H9 (cell line): ENCODE measurements around the gene PPARA. TPM values are rescaled to one million over a fixed set of nuclear protein-coding genes. Genes with fewer than 3 reads are reported as not detected.

ENCODE experiments used
- DNase-seq: peaks from one replicate; pipeline ENCODE4 v3.0.0-alpha.2; 2017
- H2AFZ ChIP-seq: one replicate; pipeline ENCODE4 v1.6.1; 2013; ENCODE audit warnings: mild to moderate bottlenecking, low read length, control low read depth, moderate library complexity
- H2AK5ac ChIP-seq: 2 replicates; pipeline ENCODE4 v1.6.1; 2013; ENCODE audit warnings: low read length, control low read depth, mixed read lengths; ENCODE audit not compliant: insufficient read length
- H2BK120ac ChIP-seq: one replicate; pipeline ENCODE4 v1.6.1; 2013; ENCODE audit warnings: low read depth, mild to moderate bottlenecking, low read length, control low read depth, inconsistent platforms; ENCODE audit not compliant: poor library complexity, severe bottlenecking
- H2BK12ac ChIP-seq: 2 replicates; pipeline ENCODE4 v1.6.1; 2013; ENCODE audit warnings: low read length, control low read depth, mixed read lengths, low read depth; ENCODE audit not compliant: insufficient read length
- H2BK15ac ChIP-seq: 2 replicates; pipeline ENCODE4 v1.6.1; 2013; ENCODE audit warnings: low read depth, low read length, control low read depth
- H2BK20ac ChIP-seq: one replicate; pipeline ENCODE4 v1.6.1; 2013; ENCODE audit warnings: low read depth, mild to moderate bottlenecking, low read length, control low read depth, inconsistent platforms; ENCODE audit not compliant: poor library complexity, severe bottlenecking
- H2BK5ac ChIP-seq: 2 replicates; pipeline ENCODE4 v1.6.1; 2013; ENCODE audit warnings: low read length, control low read depth, mixed read lengths; ENCODE audit not compliant: insufficient read length
- H3K14ac ChIP-seq: 2 replicates; pipeline ENCODE4 v1.6.1; 2013; ENCODE audit warnings: low read length, control low read depth; ENCODE audit not compliant: insufficient read depth
- H3K18ac ChIP-seq: 2 replicates; pipeline ENCODE4 v1.6.1; 2013; ENCODE audit warnings: low read depth, mild to moderate bottlenecking, mixed read lengths, low read length, control low read depth; ENCODE audit not compliant: insufficient read length
- H3K23ac ChIP-seq: 2 replicates; pipeline ENCODE4 v1.6.1; 2013; ENCODE audit warnings: low read length, control low read depth, mixed read lengths, low read depth; ENCODE audit not compliant: insufficient read length
- H3K23me2 ChIP-seq: 2 replicates; pipeline ENCODE4 v1.6.1; 2013; ENCODE audit warnings: low read depth, mild to moderate bottlenecking, mixed read lengths, low read length, control low read depth; ENCODE audit not compliant: insufficient read length, poor library complexity, severe bottlenecking
- H3K27ac ChIP-seq: 2 replicates; pipeline ENCODE4 v1.5.1; 2013; ENCODE audit warnings: low read length, control low read depth, mixed read lengths, low read depth; ENCODE audit not compliant: insufficient read length
- H3K27me3 ChIP-seq: 2 replicates; pipeline ENCODE4 v1.6.1; 2013; ENCODE audit warnings: low read length, control low read depth, inconsistent platforms; ENCODE audit not compliant: insufficient read depth
- H3K4ac ChIP-seq: 2 replicates; pipeline ENCODE4 v1.6.1; 2013; ENCODE audit warnings: low read depth, mild to moderate bottlenecking, control low read depth, inconsistent platforms, low read length, moderate library complexity
- H3K4me1 ChIP-seq: 2 replicates; pipeline ENCODE4 v1.6.1; 2013; ENCODE audit warnings: low read length, control low read depth, inconsistent platforms; ENCODE audit not compliant: insufficient read depth
- H3K4me2 ChIP-seq: 2 replicates; pipeline ENCODE4 v1.6.1; 2013; ENCODE audit warnings: low read length, control low read depth, mixed read lengths; ENCODE audit not compliant: insufficient read length, insufficient read depth
- H3K56ac ChIP-seq: 2 replicates; pipeline ENCODE4 v1.6.1; 2013; ENCODE audit warnings: low read depth, mild to moderate bottlenecking, mixed read lengths, low read length, control low read depth; ENCODE audit not compliant: insufficient read length
- H3K79me1 ChIP-seq: 2 replicates; pipeline ENCODE4 v1.6.1; 2013; ENCODE audit warnings: low read depth, mild to moderate bottlenecking, moderate library complexity, low read length, control low read depth, inconsistent platforms; ENCODE audit not compliant: insufficient read depth, poor library complexity, severe bottlenecking
- H3K79me2 ChIP-seq: 2 replicates; pipeline ENCODE4 v1.6.1; 2013; ENCODE audit warnings: low read length, control low read depth, inconsistent platforms; ENCODE audit not compliant: insufficient read depth
- H3K9ac ChIP-seq: 2 replicates; pipeline ENCODE4 v1.6.1; 2013; ENCODE audit warnings: low read length, control low read depth, mixed read lengths; ENCODE audit not compliant: insufficient read length; ENCODE audit errors: extremely low read depth
- H3K9me3 ChIP-seq: one replicate; pipeline ENCODE4 v1.6.1; 2013; ENCODE audit warnings: low read depth, low read length, inconsistent platforms; ENCODE audit not compliant: control insufficient read depth
- H3T11ph ChIP-seq: one replicate; pipeline ENCODE4 v1.6.1; 2013; ENCODE audit warnings: mild to moderate bottlenecking, low read length, control low read depth, inconsistent platforms
- H4K20me1 ChIP-seq: one replicate; pipeline ENCODE4 v1.6.1; 2013; ENCODE audit not compliant: control insufficient read depth, insufficient read length, insufficient read depth
- H4K5ac ChIP-seq: 2 replicates; pipeline ENCODE4 v1.6.1; 2013; ENCODE audit warnings: low read depth, mild to moderate bottlenecking, mixed read lengths, low read length, control low read depth; ENCODE audit not compliant: insufficient read length
- H4K8ac ChIP-seq: replicated peaks from 2 replicates; pipeline ENCODE4 v1.6.1; 2013; ENCODE audit warnings: low read length, control low read depth, mixed read lengths, low read depth; ENCODE audit not compliant: insufficient read length
- H4K91ac ChIP-seq: 2 replicates; pipeline ENCODE4 v1.6.1; 2013; ENCODE audit warnings: low read depth, mild to moderate bottlenecking, moderate library complexity, mixed read lengths, low read length, control low read depth; ENCODE audit not compliant: insufficient read length
- H3K27ac Mint-ChIP-seq, 3 experiments: 2 replicates in 2 of 3; 3 replicates in 1 of 3; pipeline ENCODE4 v1.8.0; 2020 to 2021; ENCODE audit warnings: mixed read lengths in 3 of 3, mild to moderate bottlenecking in 1 of 3, moderate library complexity in 1 of 3
- H3K27me3 Mint-ChIP-seq: 2 replicates; pipeline ENCODE4 v1.8.0; 2021; ENCODE audit warnings: low read depth, mild to moderate bottlenecking, moderate library complexity, mixed read lengths
- H3K36me3 Mint-ChIP-seq, 3 experiments: 2 replicates in 2 of 3; 3 replicates in 1 of 3; pipeline ENCODE4 v1.8.0; 2020 to 2021; ENCODE audit warnings: low read depth in 3 of 3, mixed read lengths in 3 of 3; ENCODE audit not compliant: insufficient read depth in 1 of 3
- H3K4me1 Mint-ChIP-seq, 2 experiments: 2 replicates each; pipeline ENCODE4 v1.8.0; 2020; ENCODE audit warnings: mixed read lengths in 2 of 2
- H3K4me3 Mint-ChIP-seq, 2 experiments: 2 replicates in 1 of 2; 3 replicates in 1 of 2; pipeline ENCODE4 v1.8.0; 2020 to 2021; ENCODE audit warnings: mild to moderate bottlenecking in 2 of 2, mixed read lengths in 2 of 2, moderate library complexity in 1 of 2
- H3K9me3 Mint-ChIP-seq, 2 experiments: 2 replicates in 1 of 2; 3 replicates in 1 of 2; pipeline ENCODE4 v1.8.0; 2020; ENCODE audit warnings: mild to moderate bottlenecking in 2 of 2, mixed read lengths in 2 of 2, moderate library complexity in 1 of 2
- CTCF ChIP-seq: fragments of 200-600 bp; sonication (generic); conservative IDR thresholded peaks from 3 replicates; pipeline ENCODE4 v1.8.0; 2021; ENCODE audit warnings: antibody characterized with exemption, mild to moderate bottlenecking
- WGBS: extraction: QIAGEN DNeasy Blood & Tissue Kit; methylation state at CpG from one replicate; pipeline ENCODE4 v1.1.7; 2013; ENCODE audit warnings: missing lambda C conversion rate, low lambda C conversion rate, mixed read lengths; ENCODE audit not compliant: insufficient read length; ENCODE audit errors: extremely low coverage; 5-methylcytosine and 5-hydroxymethylcytosine counted together
- total RNA-seq: library from RNA; stranded (reverse); gene quantifications from 2 replicates; pipeline ENCODE4 v1.2.1, GENCODE V29; 2021

Gene PPARA
- total RNA-seq, 1 experiment from 2014 or later: 7.3 TPM

GRCh38 chr22:46140989-46141928 lies 9.1 kb upstream of the PPARA start:
- H3K27me3 Mint-ChIP-seq: peaks cover 17% of the 10 kb centered on the region
- H3K9me3 ChIP-seq: no peaks in the 10 kb centered on the region
- peak overlapping the region in 1 of 3 experiments; percentile 85; a peak in 1 of 7 replicates for H3K27ac Mint-ChIP-seq
- H2BK20ac ChIP-seq: no peak overlapping the region
- no peak overlapping the region for H2BK5ac ChIP-seq
- no peak overlapping the region for H3K27ac ChIP-seq
- no peaks in the 10 kb centered on the region for H3K27me3 ChIP-seq
- no peak overlapping the region for H3K4ac ChIP-seq
- TF ChIP-seq CTCF: no peak
- no peaks in the 10 kb centered on the region for H4K20me1 ChIP-seq
- H3T11ph ChIP-seq: no peak overlapping the region
- no peaks in the 10 kb centered on the region for H3K79me1 ChIP-seq
- H2BK15ac ChIP-seq: no peak overlapping the region
- no peak overlapping the region for H4K5ac ChIP-seq
- DNase-seq: no peak
- no peaks in the 10 kb centered on the region for H3K4me1 ChIP-seq
- no peak overlapping the region for H3K4me2 ChIP-seq
- H2BK12ac ChIP-seq: no peak overlapping the region
- H3K56ac ChIP-seq: no peak overlapping the region
- no peak overlapping the region for H4K8ac ChIP-seq
- H3K23me2 ChIP-seq: no peaks in the 10 kb centered on the region
- H3K18ac ChIP-seq: no peak overlapping the region
- no peak overlapping the region for H3K23ac ChIP-seq
- WGBS: no CpG with 5 or more reads among the region's 16 CpGs
- no peak overlapping the region for H3K4me3 Mint-ChIP-seq
- H3K9ac ChIP-seq: no peak overlapping the region
- H3K79me2 ChIP-seq: no peaks in the 10 kb centered on the region
- no peaks in the 10 kb centered on the region; a peak in 1 of 5 replicates for H3K9me3 Mint-ChIP-seq
- no peaks in the 10 kb centered on the region for H3K36me3 Mint-ChIP-seq
- no peak overlapping the region for H3K14ac ChIP-seq
- peaks cover 7% of the 10 kb centered on the region in 2 experiments for H3K4me1 Mint-ChIP-seq
- H2AK5ac ChIP-seq: no peak overlapping the region
- no peak overlapping the region for H4K91ac ChIP-seq
- H2AFZ ChIP-seq: no peak overlapping the region
- H2BK120ac ChIP-seq: no peak overlapping the region
